Progenitor cell of endocrine pancreas (in vitro differentiated cells): ENCODE data around the gene PRKAG1. TPM values are rescaled to one million over a fixed set of nuclear protein-coding genes. Genes with fewer than 3 reads are reported as not detected.
A peak's percentile ranks its signal among the peaks of the same experiment; 100 is the strongest.

Experiments used
- DNase-seq: peaks from one replicate; pipeline ENCODE4 v3.0.0; 2021; ENCODE audit warnings: low spot score; ENCODE audit not compliant: unreplicated experiment
- H3K27ac Mint-ChIP-seq: 2 replicates; pipeline ENCODE4 v1.8.0; 2021; ENCODE audit warnings: mild to moderate bottlenecking, moderate library complexity, mixed read lengths
- H3K27me3 Mint-ChIP-seq: 2 replicates; pipeline ENCODE4 v1.8.0; 2021; ENCODE audit warnings: mixed read lengths
- H3K36me3 Mint-ChIP-seq: 2 replicates; pipeline ENCODE4 v1.8.0; 2022; ENCODE audit warnings: mixed read lengths; ENCODE audit not compliant: insufficient read depth
- H3K4me1 Mint-ChIP-seq: 2 replicates; pipeline ENCODE4 v1.8.0; 2021; ENCODE audit warnings: low read depth, mixed read lengths
- H3K4me3 Mint-ChIP-seq: 2 replicates; pipeline ENCODE4 v1.8.0; 2021; ENCODE audit warnings: low read depth, mild to moderate bottlenecking, moderate library complexity, mixed read lengths
- H3K9me3 Mint-ChIP-seq: 2 replicates; pipeline ENCODE4 v1.8.0; 2021; ENCODE audit warnings: low read depth, mixed read lengths
- total RNA-seq: library from RNA; stranded (reverse); gene quantifications from 2 replicates; pipeline ENCODE4 v1.2.1, GENCODE V29; 2021
- TF ChIP-seq, protein P1 (sequence below): fragments of 200-600 bp; sonication (generic); IDR thresholded peaks from one replicate; pipeline ENCODE4 v1.5.0; 2021; ENCODE audit warnings: antibody characterized with exemption, mild to moderate bottlenecking; ENCODE audit not compliant: unreplicated experiment

The PRKAG1 gene
- total RNA-seq, 1 donor from 2014 or later, result 52.7 TPM

DNA sequence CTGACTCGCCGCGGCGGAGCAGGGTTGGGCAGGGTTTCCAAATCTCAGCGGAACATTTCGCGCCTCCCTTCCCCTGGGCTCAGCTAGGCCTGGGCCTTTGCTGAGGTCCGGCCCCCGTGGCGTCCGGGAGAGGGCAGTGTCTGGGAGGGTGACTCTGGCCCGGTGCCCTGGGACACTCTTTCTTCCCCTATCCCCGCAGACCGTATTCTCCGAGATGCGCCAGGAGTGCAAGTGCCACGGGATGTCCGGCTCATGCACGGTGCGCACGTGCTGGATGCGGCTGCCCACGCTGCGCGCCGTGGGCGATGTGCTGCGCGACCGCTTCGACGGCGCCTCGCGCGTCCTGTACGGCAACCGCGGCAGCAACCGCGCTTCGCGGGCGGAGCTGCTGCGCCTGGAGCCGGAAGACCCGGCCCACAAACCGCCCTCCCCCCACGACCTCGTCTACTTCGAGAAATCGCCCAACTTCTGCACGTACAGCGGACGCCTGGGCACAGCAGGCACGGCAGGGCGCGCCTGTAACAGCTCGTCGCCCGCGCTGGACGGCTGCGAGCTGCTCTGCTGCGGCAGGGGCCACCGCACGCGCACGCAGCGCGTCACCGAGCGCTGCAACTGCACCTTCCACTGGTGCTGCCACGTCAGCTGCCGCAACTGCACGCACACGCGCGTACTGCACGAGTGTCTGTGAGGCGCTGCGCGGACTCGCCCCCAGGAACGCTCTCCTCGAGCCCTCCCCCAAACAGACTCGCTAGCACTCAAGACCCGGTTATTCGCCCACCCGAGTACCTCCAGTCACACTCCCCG is 37.4 kb downstream of the PRKAG1 start:
- H3K9me3 Mint-ChIP-seq, result no peaks in the 10 kb centered on the region
- H3K36me3 Mint-ChIP-seq, result no peaks in the 10 kb centered on the region
- peaks cover 96% of the 10 kb centered on the region for H3K27me3 Mint-ChIP-seq
- peak overlapping the region; percentile 61 for H3K4me3 Mint-ChIP-seq
- H3K4me1 Mint-ChIP-seq, result peaks cover 15% of the 10 kb centered on the region
- peak overlapping the region; percentile 57 for H3K27ac Mint-ChIP-seq
- TF ChIP-seq, protein P1, sequence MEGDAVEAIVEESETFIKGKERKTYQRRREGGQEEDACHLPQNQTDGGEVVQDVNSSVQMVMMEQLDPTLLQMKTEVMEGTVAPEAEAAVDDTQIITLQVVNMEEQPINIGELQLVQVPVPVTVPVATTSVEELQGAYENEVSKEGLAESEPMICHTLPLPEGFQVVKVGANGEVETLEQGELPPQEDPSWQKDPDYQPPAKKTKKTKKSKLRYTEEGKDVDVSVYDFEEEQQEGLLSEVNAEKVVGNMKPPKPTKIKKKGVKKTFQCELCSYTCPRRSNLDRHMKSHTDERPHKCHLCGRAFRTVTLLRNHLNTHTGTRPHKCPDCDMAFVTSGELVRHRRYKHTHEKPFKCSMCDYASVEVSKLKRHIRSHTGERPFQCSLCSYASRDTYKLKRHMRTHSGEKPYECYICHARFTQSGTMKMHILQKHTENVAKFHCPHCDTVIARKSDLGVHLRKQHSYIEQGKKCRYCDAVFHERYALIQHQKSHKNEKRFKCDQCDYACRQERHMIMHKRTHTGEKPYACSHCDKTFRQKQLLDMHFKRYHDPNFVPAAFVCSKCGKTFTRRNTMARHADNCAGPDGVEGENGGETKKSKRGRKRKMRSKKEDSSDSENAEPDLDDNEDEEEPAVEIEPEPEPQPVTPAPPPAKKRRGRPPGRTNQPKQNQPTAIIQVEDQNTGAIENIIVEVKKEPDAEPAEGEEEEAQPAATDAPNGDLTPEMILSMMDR, result peak; percentile 40
- no peak for DNase-seq

DNA sequence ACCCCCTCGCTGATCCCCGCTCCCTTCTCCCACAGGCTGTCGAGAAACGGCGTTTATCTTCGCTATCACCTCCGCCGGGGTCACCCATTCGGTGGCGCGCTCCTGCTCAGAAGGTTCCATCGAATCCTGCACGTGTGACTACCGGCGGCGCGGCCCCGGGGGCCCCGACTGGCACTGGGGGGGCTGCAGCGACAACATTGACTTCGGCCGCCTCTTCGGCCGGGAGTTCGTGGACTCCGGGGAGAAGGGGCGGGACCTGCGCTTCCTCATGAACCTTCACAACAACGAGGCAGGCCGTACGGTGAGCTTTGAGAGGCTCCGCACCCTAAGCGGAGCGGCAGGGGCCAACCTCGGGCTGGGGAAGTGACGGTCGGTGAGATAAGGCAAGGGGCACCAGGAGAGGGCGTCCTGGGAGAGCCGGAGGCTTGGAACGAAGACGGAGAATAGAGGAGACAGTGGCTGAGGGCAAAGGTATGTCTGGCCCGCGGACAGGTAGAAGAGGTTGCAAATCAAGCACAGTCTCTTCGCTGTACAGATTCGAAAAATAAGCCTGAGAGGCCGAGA is 38.1 kb downstream of the PRKAG1 start:
- peaks cover 15% of the 10 kb centered on the region for H3K4me1 Mint-ChIP-seq
- H3K27me3 Mint-ChIP-seq, result peaks cover 96% of the 10 kb centered on the region
- H3K36me3 Mint-ChIP-seq, result no peaks in the 10 kb centered on the region
- H3K9me3 Mint-ChIP-seq, result no peaks in the 10 kb centered on the region
- no peak for DNase-seq
- H3K27ac Mint-ChIP-seq, result no peak overlapping the region
- TF ChIP-seq, protein P1, result no peak
- no peak overlapping the region for H3K4me3 Mint-ChIP-seq

DNA sequence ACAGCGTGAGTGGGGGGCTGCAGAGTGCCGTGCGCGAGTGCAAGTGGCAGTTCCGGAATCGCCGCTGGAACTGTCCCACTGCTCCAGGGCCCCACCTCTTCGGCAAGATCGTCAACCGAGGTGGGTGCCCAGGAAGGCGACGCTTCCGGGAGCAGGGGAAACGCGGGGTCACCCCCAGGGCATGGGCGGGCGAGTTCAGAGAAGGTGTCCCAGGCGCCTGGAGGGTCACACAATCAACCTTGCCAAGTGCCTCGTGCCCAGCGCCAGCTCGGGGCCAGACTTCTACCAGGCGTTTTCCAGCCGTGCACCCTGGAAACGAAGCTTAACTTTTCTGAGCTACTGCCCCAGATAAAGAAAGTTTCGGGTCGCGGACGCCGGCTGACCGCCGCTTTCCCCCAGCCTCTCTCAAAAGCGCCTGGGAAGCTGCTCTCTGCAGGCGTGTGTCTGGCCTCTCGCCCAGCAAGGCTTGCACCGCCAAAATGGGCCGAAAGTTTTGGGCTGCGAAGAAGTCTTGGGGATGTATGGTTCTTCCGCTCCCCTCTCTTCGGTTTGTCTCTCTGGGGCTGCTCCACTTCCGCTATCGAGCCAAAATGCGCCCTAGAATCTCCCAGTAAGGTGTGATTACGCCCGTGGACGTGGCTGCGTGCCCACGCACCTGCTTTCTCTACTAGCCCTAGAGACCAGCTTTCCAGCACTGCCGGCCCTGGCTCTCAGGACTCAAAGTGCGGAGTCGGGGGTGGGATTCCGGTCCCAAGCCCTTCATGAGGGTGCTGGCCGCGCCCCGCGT is 38.8 kb downstream of the PRKAG1 start:
- Mint-ChIP-seq H3K4me1 (peaks cover 15% of the 10 kb centered on the region), H3K27me3 (peaks cover 96% of the 10 kb centered on the region), H3K36me3 (no peaks in the 10 kb centered on the region), H3K27ac (no peak overlapping the region), H3K4me3 (peak overlapping the region; percentile 45), H3K9me3 (no peaks in the 10 kb centered on the region)
- no peak for DNase-seq
- TF ChIP-seq, protein P1, result no peak

DNA sequence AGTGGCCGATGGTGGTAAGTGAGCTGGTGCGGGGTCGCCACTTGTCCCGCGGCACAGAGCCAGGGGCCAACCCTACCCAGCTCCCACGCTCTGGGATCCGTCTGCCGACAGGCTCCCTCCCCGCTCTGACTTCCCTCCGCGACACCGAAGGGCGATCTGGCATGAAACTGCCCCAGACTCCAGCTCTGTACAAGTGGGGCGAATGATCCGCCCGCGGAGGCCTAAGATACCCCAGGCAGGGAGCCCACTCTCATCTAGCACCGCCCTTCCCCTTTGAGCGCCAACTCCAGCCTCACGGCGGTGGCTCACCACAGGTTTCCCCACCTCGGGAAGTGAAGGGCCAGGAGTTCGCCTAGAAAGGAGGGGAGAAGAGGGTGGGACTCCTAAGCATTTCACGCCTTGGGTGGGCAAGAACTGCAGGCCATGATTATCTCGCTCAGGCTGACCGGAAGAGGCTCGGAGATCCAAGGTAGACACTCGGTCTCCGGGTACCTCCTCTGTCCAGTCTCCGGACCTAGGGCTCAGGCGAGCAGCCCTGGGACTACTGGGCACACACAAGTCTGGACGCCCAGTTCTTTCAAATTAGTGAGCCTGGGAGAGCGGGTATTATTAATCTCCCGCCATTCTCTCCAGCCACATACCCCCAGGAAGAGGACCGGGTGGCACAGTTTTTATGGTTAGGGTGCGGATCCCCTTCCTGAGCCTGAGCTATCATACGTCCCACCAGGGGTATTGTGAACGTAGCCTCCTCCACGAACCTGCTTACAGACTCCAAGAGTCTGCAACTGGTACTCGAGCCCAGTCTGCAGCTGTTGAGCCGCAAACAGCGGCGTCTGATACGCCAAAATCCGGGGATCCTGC is 39.6 kb downstream of the PRKAG1 start:
- peak overlapping the region; percentile 45 for H3K4me3 Mint-ChIP-seq

More for the DNA sequence above, 39.6 kb downstream of the PRKAG1 start:
- peaks cover 15% of the 10 kb centered on the region for H3K4me1 Mint-ChIP-seq
- TF ChIP-seq, protein P1, result no peak
- H3K27me3 Mint-ChIP-seq, result peaks cover 96% of the 10 kb centered on the region
- no peak for DNase-seq
- H3K27ac Mint-ChIP-seq, result no peak overlapping the region
- H3K36me3 Mint-ChIP-seq, result no peaks in the 10 kb centered on the region
- no peaks in the 10 kb centered on the region for H3K9me3 Mint-ChIP-seq
